HG03060 (cell line): Measurements from ENCODE around the gene SOX6.

Experiments
- ATAC-seq: cut with Tn5 transposase; IDR thresholded peaks from one replicate; pipeline ENCODE4 v1.9.1; 2021; ENCODE audit warnings: low read depth, moderate number of reproducible peaks; ENCODE audit not compliant: unreplicated experiment

Gene SOX6

GRCh38 chr11:15920856-15921629 is 435.3 kb downstream of the SOX6 start:
- ATAC-seq: no peak

- ATAC-seq: no peak
Measured at GRCh38 chr11:15918674-15919073, 437.7 kb downstream of the SOX6 start.

DNA sequence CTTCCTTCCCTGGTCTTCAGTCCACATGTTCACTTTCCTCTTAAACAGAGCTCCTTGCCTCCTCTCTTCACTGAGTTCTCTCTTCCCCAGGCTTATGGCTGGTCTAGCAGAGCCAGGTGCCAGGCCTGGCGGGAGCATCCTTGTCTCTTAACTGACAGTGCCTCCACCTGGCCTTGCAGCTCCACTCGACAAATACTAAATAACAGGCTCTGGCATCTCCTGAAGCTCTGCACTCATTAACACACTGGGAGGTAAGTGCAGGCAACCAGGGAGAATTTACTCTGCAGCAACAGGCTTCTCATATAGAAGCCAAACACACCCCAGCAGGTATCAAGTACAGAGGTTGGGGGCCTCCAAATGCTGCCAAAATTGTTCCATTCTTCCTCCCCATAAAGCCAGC is 438.1 kb downstream of the SOX6 start:
- no peak for ATAC-seq
